Trophoblast cell (in vitro differentiated cells and primary cell): Measurements from ENCODE around the gene CACNA1B.
"Not testable (repeated sequence)": the region's sequence is repeated elsewhere in the genome, so short reads cannot be mapped to it uniquely, and the experiment has no call there.

Experiments
- DNase-seq, 2 donors: peaks; one replicate each; pipeline ENCODE4 v3.0.0-alpha.2; 2016
- H2AFZ ChIP-seq: 2 replicates; pipeline ENCODE4 v1.6.1; 2013; ENCODE audit warnings: low read length, moderate library complexity, mild to moderate bottlenecking; ENCODE audit not compliant: insufficient read depth, poor library complexity
- H2AK5ac ChIP-seq: 2 replicates; pipeline ENCODE4 v1.6.1; 2013; ENCODE audit warnings: mild to moderate bottlenecking, low read length
- H2BK120ac ChIP-seq: 2 replicates; pipeline ENCODE4 v1.6.1; 2013; ENCODE audit warnings: low read length, mild to moderate bottlenecking, moderate library complexity; ENCODE audit not compliant: insufficient read depth, poor library complexity
- H2BK12ac ChIP-seq: 2 replicates; pipeline ENCODE4 v1.6.1; 2013; ENCODE audit warnings: mild to moderate bottlenecking, low read length, moderate library complexity
- H2BK5ac ChIP-seq: 2 replicates; pipeline ENCODE4 v1.6.1; 2013; ENCODE audit warnings: low read length, low read depth, moderate library complexity, mild to moderate bottlenecking; ENCODE audit not compliant: poor library complexity
- H3K14ac ChIP-seq: 2 replicates; pipeline ENCODE4 v1.6.1; 2013; ENCODE audit warnings: mild to moderate bottlenecking, low read length
- H3K18ac ChIP-seq: 2 replicates; pipeline ENCODE4 v1.6.1; 2013; ENCODE audit warnings: mild to moderate bottlenecking, low read length
- H3K23ac ChIP-seq: 2 replicates; pipeline ENCODE4 v1.6.1; 2013; ENCODE audit warnings: low read length
- H3K27ac ChIP-seq: 2 replicates; pipeline ENCODE4 v1.5.1; 2013; ENCODE audit warnings: low read depth, mild to moderate bottlenecking, inconsistent platforms, low read length, moderate library complexity
- H3K27me3 ChIP-seq: 2 replicates; pipeline ENCODE4 v1.6.1; 2013; ENCODE audit warnings: inconsistent platforms, mild to moderate bottlenecking, low read length, moderate library complexity; ENCODE audit not compliant: insufficient read depth
- H3K36me3 ChIP-seq, 2 experiments: 1 replicate in 1 of 2; 2 replicates in 1 of 2; pipeline ENCODE4 v1.6.1; 2013; ENCODE audit warnings: low read length in 2 of 2, mild to moderate bottlenecking in 2 of 2, moderate library complexity in 1 of 2; ENCODE audit not compliant: insufficient read depth in 2 of 2, control insufficient read depth in 1 of 2
- H3K4ac ChIP-seq: 2 replicates; pipeline ENCODE4 v1.6.1; 2013; ENCODE audit warnings: low read depth, mild to moderate bottlenecking, low read length, moderate library complexity
- H3K4me1 ChIP-seq, 2 experiments: 1 replicate in 1 of 2; 2 replicates in 1 of 2; pipeline ENCODE4 v1.6.1; 2013; ENCODE audit warnings: low read length in 2 of 2, mild to moderate bottlenecking in 2 of 2, moderate library complexity in 1 of 2; ENCODE audit not compliant: insufficient read depth in 2 of 2, control insufficient read depth in 1 of 2
- H3K4me2 ChIP-seq: 2 replicates; pipeline ENCODE4 v1.6.1; 2013; ENCODE audit warnings: inconsistent platforms, mild to moderate bottlenecking, low read length, moderate library complexity
- H3K4me3 ChIP-seq: 2 replicates; pipeline ENCODE4 v1.5.1; 2013; ENCODE audit warnings: mild to moderate bottlenecking, low read depth, low read length, inconsistent platforms
- H3K79me1 ChIP-seq: one replicate; pipeline ENCODE4 v1.6.1; 2013; ENCODE audit warnings: low read length
- H3K79me2 ChIP-seq: 2 replicates; pipeline ENCODE4 v1.6.1; 2013; ENCODE audit warnings: low read length, mild to moderate bottlenecking; ENCODE audit not compliant: control insufficient read depth, insufficient read depth, poor library complexity
- H3K9ac ChIP-seq: 2 replicates; pipeline ENCODE4 v1.6.1; 2013; ENCODE audit warnings: mild to moderate bottlenecking, low read length
- H3K9me3 ChIP-seq: 2 replicates; pipeline ENCODE4 v1.6.1; 2013; ENCODE audit warnings: low read depth, mild to moderate bottlenecking, control low read depth, inconsistent platforms, low read length; ENCODE audit not compliant: insufficient read depth
- H4K12ac ChIP-seq: 2 replicates; pipeline ENCODE4 v1.6.1; 2013; ENCODE audit warnings: low read depth, mild to moderate bottlenecking, low read length, moderate library complexity
- H4K8ac ChIP-seq: 2 replicates; pipeline ENCODE4 v1.6.1; 2013; ENCODE audit warnings: low read depth, mild to moderate bottlenecking, low read length, moderate library complexity
- H4K91ac ChIP-seq: one replicate; pipeline ENCODE4 v1.6.1; 2013; ENCODE audit warnings: low read depth, mild to moderate bottlenecking, low read length, moderate library complexity
- WGBS: extraction: QIAGEN DNeasy Blood & Tissue Kit; methylation state at CpG from one replicate; pipeline ENCODE4 v1.1.7; 2013; ENCODE audit warnings: missing lambda C conversion rate; ENCODE audit not compliant: insufficient read length, insufficient coverage; ENCODE audit errors: extremely low coverage; 5-methylcytosine and 5-hydroxymethylcytosine counted together

The CACNA1B gene

GRCh38 chr9:138132946-138133705 is 255.5 kb downstream of the CACNA1B start:
- H4K91ac ChIP-seq, H3K14ac ChIP-seq, H2AK5ac ChIP-seq, H4K12ac ChIP-seq, H3K18ac ChIP-seq, H3K4ac ChIP-seq, H3K4me3 ChIP-seq, H3K27ac ChIP-seq, H3K23ac ChIP-seq, DNase-seq, H3K36me3 ChIP-seq, H3K27me3 ChIP-seq, H3K79me1 ChIP-seq, H4K8ac ChIP-seq, H2BK120ac ChIP-seq, H2AFZ ChIP-seq, H3K79me2 ChIP-seq, H2BK5ac ChIP-seq, H3K4me1 ChIP-seq, H2BK12ac ChIP-seq, H3K4me2 ChIP-seq, H3K9ac ChIP-seq: not testable (repeated sequence)
- WGBS = no CpG with 5 or more reads among the region's 15 CpGs
- H3K9me3 ChIP-seq = peaks cover 18% of the 10 kb centered on the region

GRCh38 chr9:138134581-138134980 is 257.0 kb downstream of the CACNA1B start:
- not testable (repeated sequence) for H2AK5ac ChIP-seq, H3K27ac ChIP-seq, H3K79me2 ChIP-seq, H3K14ac ChIP-seq, H3K9ac ChIP-seq, H3K4ac ChIP-seq, H2BK120ac ChIP-seq, H3K36me3 ChIP-seq, H3K4me1 ChIP-seq, H3K18ac ChIP-seq, H2BK12ac ChIP-seq, H4K91ac ChIP-seq, H3K23ac ChIP-seq, H2AFZ ChIP-seq, H3K27me3 ChIP-seq, H3K4me2 ChIP-seq, H4K12ac ChIP-seq, H3K4me3 ChIP-seq, H2BK5ac ChIP-seq, H4K8ac ChIP-seq, H3K79me1 ChIP-seq, DNase-seq
- H3K9me3 ChIP-seq = peaks cover 26% of the 10 kb centered on the region
- no CpG with 5 or more reads among the region's 4 CpGs for WGBS

- H3K36me3 ChIP-seq, H3K18ac ChIP-seq, H3K14ac ChIP-seq, H3K9ac ChIP-seq, H3K79me2 ChIP-seq, H2BK12ac ChIP-seq, H3K4me1 ChIP-seq, H2AFZ ChIP-seq, H2BK120ac ChIP-seq, H3K4me3 ChIP-seq, H3K4me2 ChIP-seq, H2BK5ac ChIP-seq, H4K8ac ChIP-seq, H4K91ac ChIP-seq, H3K4ac ChIP-seq, H3K27ac ChIP-seq, H3K23ac ChIP-seq, DNase-seq, H3K27me3 ChIP-seq, H4K12ac ChIP-seq, H2AK5ac ChIP-seq, H3K79me1 ChIP-seq: not testable (repeated sequence)
- no CpG with 5 or more reads among the region's 14 CpGs for WGBS
- H3K9me3 ChIP-seq = peaks cover 39% of the 10 kb centered on the region
Measured at GRCh38 chr9:138139096-138139495, 261.5 kb downstream of the CACNA1B start.

- no CpG with 5 or more reads among the region's 15 CpGs for WGBS
- not testable (repeated sequence) for H4K91ac ChIP-seq, H3K18ac ChIP-seq
Measured at GRCh38 chr9:138140980-138141379, 263.4 kb downstream of the CACNA1B start.

More at GRCh38 chr9:138140980-138141379, 263.4 kb downstream of the CACNA1B start:
- H3K36me3 ChIP-seq, H4K8ac ChIP-seq, H3K27me3 ChIP-seq, H3K4me3 ChIP-seq, H2BK5ac ChIP-seq, H3K4me2 ChIP-seq, H3K79me2 ChIP-seq, H2BK12ac ChIP-seq, H3K79me1 ChIP-seq, DNase-seq, H4K12ac ChIP-seq, H3K23ac ChIP-seq, H3K27ac ChIP-seq, H3K14ac ChIP-seq, H3K9ac ChIP-seq, H2BK120ac ChIP-seq, H2AK5ac ChIP-seq, H3K4me1 ChIP-seq, H3K4ac ChIP-seq, H2AFZ ChIP-seq: not testable (repeated sequence)
- peaks cover 30% of the 10 kb centered on the region for H3K9me3 ChIP-seq
